ENCODE results near the gene KRT82. TPM values are rescaled to one million over a fixed set of nuclear protein-coding genes. Genes with fewer than 3 reads are reported as not detected.

Gene KRT82
- total RNA-seq, 1 experiment from 2014 or later = not detected

GRCh38 chr12:52350021-52350620, 56.0 kb downstream of the KRT82 start:
- H3K27me3 ChIP-seq (replicated peaks; ENCODE audit: control insufficient read depth, insufficient read depth, low read length) = no peaks in the 10 kb centered on the region

DNA sequence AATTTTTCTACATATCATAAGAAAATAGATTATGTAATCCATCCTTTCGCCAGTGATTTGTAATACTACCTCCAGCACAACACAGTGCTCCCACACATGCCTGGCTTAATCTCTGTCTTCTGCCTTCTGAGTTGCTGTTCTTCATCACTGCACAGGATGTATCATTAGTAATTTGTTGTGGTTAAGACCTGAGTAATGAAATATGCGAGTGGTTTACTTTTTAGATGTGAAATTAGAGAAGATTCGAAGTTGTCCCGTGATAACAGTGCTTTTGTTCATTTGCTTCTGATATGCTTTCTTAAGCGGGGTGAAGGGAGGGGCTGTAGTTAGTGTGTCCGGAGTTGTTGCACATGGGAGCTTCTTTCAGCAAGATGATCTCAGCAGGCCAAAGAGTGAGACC, 56.9 kb downstream of the KRT82 start:
- H3K4me1 ChIP-seq = peaks cover 33% of the 10 kb centered on the region
- intact Hi-C loops (cut with micrococcal nuclease; ENCODE audit: unreplicated experiment) = no loop called here
- Mint-ChIP-seq H3K9me3 (ENCODE audit: unreplicated experiment) (no peaks in the 10 kb centered on the region), H3K4me1 (ENCODE audit: low read depth, unreplicated experiment) (peaks cover 16% of the 10 kb centered on the region), H3K36me3 (ENCODE audit: insufficient read depth, unreplicated experiment) (no peaks in the 10 kb centered on the region), H3K27me3 (ENCODE audit: insufficient read depth, unreplicated experiment) (no peaks in the 10 kb centered on the region), H3K4me3 (ENCODE audit: unreplicated experiment) (no peak overlapping the region), H3K27ac (ENCODE audit: unreplicated experiment) (no peak overlapping the region)
- no peaks in the 10 kb centered on the region for H3K36me3 ChIP-seq (ENCODE audit: control insufficient read depth, insufficient read depth, low read length)
- POLR2A ChIA-PET = no interaction called here
- H3K9me3 ChIP-seq = no peaks in the 10 kb centered on the region
- TF ChIP-seq CTCF (IDR thresholded peaks at IDR 0.05; ENCODE audit: insufficient read depth in 1 of 2, low read depth in 1 of 2, low read length in 1 of 2, severe bottlenecking in 1 of 2, unreplicated experiment in 1 of 2) = no peak
- CTCF ChIA-PET = interaction anchor here (0.5 kb wide), 1 partner anchor 10 kb away, joined by 3 read pairs; no protein-coding TSS in a partner anchor
- no TSS peak for BruUV-seq (replicated peaks)
- no peak for DNase-seq
- no peaks in the 10 kb centered on the region for H3K27me3 ChIP-seq (replicated peaks; ENCODE audit: control insufficient read depth, insufficient read depth, low read length)
- no peak overlapping the region for H3K4me3 ChIP-seq (ENCODE audit: low read depth, low read length)

More at GRCh38 chr12:52350021-52350620, 56.0 kb downstream of the KRT82 start:
- Histone ChIP-seq H3K4me3 (ENCODE audit: low read depth, low read length) (no peak overlapping the region), H3K4me1 (peaks cover 24% of the 10 kb centered on the region), H3K36me3 (ENCODE audit: control insufficient read depth, insufficient read depth, low read length) (no peaks in the 10 kb centered on the region), H3K9me3 (no peaks in the 10 kb centered on the region)
- Mint-ChIP-seq H3K4me1 (ENCODE audit: low read depth, unreplicated experiment) (peaks cover 9% of the 10 kb centered on the region), H3K27me3 (ENCODE audit: insufficient read depth, unreplicated experiment) (no peaks in the 10 kb centered on the region), H3K27ac (ENCODE audit: unreplicated experiment) (no peak overlapping the region), H3K4me3 (ENCODE audit: unreplicated experiment) (no peak overlapping the region), H3K36me3 (ENCODE audit: insufficient read depth, unreplicated experiment) (no peaks in the 10 kb centered on the region), H3K9me3 (ENCODE audit: unreplicated experiment) (no peaks in the 10 kb centered on the region)
- POLR2A ChIA-PET = no interaction called here
- TF ChIP-seq CTCF (IDR thresholded peaks at IDR 0.05; ENCODE audit: insufficient read depth in 1 of 2, low read depth in 1 of 2, low read length in 1 of 2, severe bottlenecking in 1 of 2, unreplicated experiment in 1 of 2) = no peak
- CTCF ChIA-PET = no interaction called here
- no TSS peak for BruUV-seq (replicated peaks)
- intact Hi-C loops (cut with micrococcal nuclease; ENCODE audit: unreplicated experiment) = no loop called here
- no peak for DNase-seq

- no peak for TF ChIP-seq CTCF (IDR thresholded peaks at IDR 0.05; ENCODE audit: insufficient read depth in 1 of 2, low read depth in 1 of 2, low read length in 1 of 2, severe bottlenecking in 1 of 2, unreplicated experiment in 1 of 2)
- H3K4me1 ChIP-seq = peaks cover 34% of the 10 kb centered on the region
- H3K27me3 Mint-ChIP-seq (ENCODE audit: insufficient read depth, unreplicated experiment) = no peaks in the 10 kb centered on the region
- no TSS peak for BruUV-seq (replicated peaks)
- no peak overlapping the region for H3K4me3 Mint-ChIP-seq (ENCODE audit: unreplicated experiment)
- H3K9me3 ChIP-seq = 0 out of 2 replicates have a peak, but pooled peaks cover 6% of the 10 kb centered on the region
- no peak overlapping the region for H3K4me3 ChIP-seq (ENCODE audit: low read depth, low read length)
- ChIA-PET CTCF (no interaction called here), POLR2A (no interaction called here)
- intact Hi-C loops (cut with micrococcal nuclease; ENCODE audit: unreplicated experiment) = no loop called here
- no peaks in the 10 kb centered on the region for H3K36me3 Mint-ChIP-seq (ENCODE audit: insufficient read depth, unreplicated experiment)
- H3K27ac Mint-ChIP-seq (ENCODE audit: unreplicated experiment) = no peak overlapping the region
- DNase-seq = no peak
- no peaks in the 10 kb centered on the region for H3K9me3 Mint-ChIP-seq (ENCODE audit: unreplicated experiment)
- H3K27me3 ChIP-seq (replicated peaks; ENCODE audit: control insufficient read depth, insufficient read depth, low read length) = no peaks in the 10 kb centered on the region
- H3K36me3 ChIP-seq (ENCODE audit: control insufficient read depth, insufficient read depth, low read length) = no peaks in the 10 kb centered on the region
- H3K4me1 Mint-ChIP-seq (ENCODE audit: low read depth, unreplicated experiment) = peaks cover 16% of the 10 kb centered on the region
Measured at GRCh38 chr12:52347551-52348510, 58.3 kb downstream of the KRT82 start.
